Measurements from ENCODE around the gene GTF2F1. TPM values are rescaled to one million over a fixed set of nuclear protein-coding genes. Genes with fewer than 3 reads are reported as not detected.

GTF2F1 gene
- total RNA-seq, 3 donors from 2014 or later: 46.7 to 51.0 (median 48.5) TPM

DNA sequence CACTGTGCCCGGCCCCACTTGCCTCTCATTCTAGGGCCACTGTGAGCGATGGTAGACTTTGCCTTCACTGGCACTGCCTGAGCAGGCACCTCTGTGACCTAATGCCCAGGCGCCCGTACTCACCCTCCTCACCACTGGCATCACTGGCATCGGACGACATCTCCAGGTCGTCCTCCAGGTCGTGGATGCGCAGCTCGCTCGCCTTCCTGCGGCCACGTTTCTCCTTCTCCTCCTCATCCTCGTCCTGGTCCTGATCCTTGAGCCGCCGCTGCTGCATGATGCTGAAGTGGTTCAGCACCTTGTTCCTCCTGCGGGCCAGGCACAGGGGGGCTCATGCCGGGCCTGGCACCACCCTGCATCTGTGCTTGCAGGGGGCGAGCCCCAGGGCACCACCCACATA, 9.8 kb downstream of the GTF2F1 start:
- DNase-seq (ENCODE audit: low spot score in 2 of 2): no peak
- H3K27ac ChIP-seq: no peak overlapping the region
- TF ChIP-seq POLR2AphosphoS5 (IDR thresholded peaks at IDR 0.05) (no peak), POLR2A (IDR thresholded peaks at IDR 0.05) (no peak)
- TF ChIP-seq, protein P1, sequence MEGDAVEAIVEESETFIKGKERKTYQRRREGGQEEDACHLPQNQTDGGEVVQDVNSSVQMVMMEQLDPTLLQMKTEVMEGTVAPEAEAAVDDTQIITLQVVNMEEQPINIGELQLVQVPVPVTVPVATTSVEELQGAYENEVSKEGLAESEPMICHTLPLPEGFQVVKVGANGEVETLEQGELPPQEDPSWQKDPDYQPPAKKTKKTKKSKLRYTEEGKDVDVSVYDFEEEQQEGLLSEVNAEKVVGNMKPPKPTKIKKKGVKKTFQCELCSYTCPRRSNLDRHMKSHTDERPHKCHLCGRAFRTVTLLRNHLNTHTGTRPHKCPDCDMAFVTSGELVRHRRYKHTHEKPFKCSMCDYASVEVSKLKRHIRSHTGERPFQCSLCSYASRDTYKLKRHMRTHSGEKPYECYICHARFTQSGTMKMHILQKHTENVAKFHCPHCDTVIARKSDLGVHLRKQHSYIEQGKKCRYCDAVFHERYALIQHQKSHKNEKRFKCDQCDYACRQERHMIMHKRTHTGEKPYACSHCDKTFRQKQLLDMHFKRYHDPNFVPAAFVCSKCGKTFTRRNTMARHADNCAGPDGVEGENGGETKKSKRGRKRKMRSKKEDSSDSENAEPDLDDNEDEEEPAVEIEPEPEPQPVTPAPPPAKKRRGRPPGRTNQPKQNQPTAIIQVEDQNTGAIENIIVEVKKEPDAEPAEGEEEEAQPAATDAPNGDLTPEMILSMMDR (IDR thresholded peaks at IDR 0.05): no peak
- H3K4me1 ChIP-seq: no peaks in the 10 kb centered on the region
- intact Hi-C loops (cut with DNase I; ENCODE audit: low total_unique reads): no loop called here
- H3K27me3 ChIP-seq: no peaks in the 10 kb centered on the region
- peaks cover 20% of the 10 kb centered on the region for H3K36me3 ChIP-seq
- no peaks in the 10 kb centered on the region for H3K9me3 ChIP-seq
- no peak overlapping the region for H3K4me3 ChIP-seq

DNA sequence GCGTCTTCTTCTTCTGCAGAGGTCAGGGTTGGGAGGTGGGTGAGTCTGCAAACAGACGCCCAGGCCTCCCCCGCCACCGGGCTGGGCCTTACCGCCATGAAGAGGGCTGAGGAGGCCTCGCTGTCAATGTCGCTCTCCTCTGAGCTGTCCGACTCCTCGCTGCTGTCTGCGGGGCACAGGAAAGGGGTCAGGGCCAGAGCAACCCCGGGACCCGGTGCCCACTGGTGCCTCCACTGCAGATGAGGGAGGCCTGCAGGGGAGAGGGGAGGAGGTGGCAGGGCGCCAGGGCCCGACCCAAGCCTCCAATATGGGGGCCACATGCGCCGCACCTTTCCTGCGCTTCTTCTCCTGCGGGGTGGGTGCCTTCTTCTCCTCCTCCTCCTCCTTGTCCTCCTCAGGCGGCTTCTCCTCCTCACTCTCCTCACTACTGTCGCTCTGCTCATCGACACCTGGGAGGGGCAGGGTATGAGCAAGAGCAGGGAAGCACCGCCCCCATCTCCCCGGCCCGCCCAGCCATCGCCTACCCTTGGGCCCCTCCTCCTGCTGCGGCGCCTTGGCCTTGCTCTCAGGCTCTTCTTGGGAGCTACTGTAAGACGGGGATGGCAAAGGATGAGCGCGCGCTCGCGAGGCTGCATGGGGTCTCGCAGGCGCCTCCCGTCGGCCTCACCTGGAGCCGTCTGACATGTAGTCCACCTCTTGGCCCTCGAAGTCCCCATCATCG, 11.8 kb downstream of the GTF2F1 start:
- DNase-seq (ENCODE audit: low spot score in 2 of 2): no peak
- Histone ChIP-seq H3K27me3 (no peaks in the 10 kb centered on the region), H3K4me3 (no peak overlapping the region), H3K9me3 (no peaks in the 10 kb centered on the region), H3K27ac (no peak overlapping the region), H3K36me3 (peaks cover 20% of the 10 kb centered on the region), H3K4me1 (no peaks in the 10 kb centered on the region)
- TF ChIP-seq POLR2AphosphoS5 (IDR thresholded peaks at IDR 0.05) (no peak), POLR2A (IDR thresholded peaks at IDR 0.05) (no peak)
- TF ChIP-seq, protein P1 (IDR thresholded peaks at IDR 0.05): no peak
- intact Hi-C loops (cut with DNase I; ENCODE audit: low total_unique reads): no loop called here

DNA sequence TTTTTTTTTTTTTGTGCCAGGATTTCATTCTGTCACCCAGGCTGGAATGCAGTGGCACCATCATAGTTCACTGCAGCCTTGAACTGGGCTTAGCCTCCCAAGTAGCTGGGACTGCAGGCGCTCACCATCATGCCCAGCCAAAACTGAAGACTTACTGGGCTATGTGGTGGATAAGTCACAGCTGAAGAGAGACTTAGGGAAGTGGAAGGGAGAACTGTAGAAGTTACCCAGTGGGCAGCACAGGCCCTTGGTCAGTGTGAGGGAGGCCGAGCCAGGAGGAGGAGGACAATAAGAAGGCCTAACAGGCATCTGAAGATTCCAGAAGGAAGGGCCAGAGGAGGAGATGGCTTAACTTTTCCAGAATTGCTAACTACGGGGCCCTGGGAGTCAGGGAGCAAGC, 13.2 kb downstream of the GTF2F1 start:
- Histone ChIP-seq H3K4me1 (no peaks in the 10 kb centered on the region), H3K9me3 (no peaks in the 10 kb centered on the region), H3K36me3 (peaks cover 20% of the 10 kb centered on the region), H3K27ac (no peak overlapping the region), H3K4me3 (no peak overlapping the region), H3K27me3 (no peaks in the 10 kb centered on the region)
- intact Hi-C loops (cut with DNase I; ENCODE audit: low total_unique reads): loop anchor here (2.0 kb wide), 1 partner anchor 47 kb away; no protein-coding TSS in a partner anchor
- no peak for DNase-seq (ENCODE audit: low spot score in 2 of 2)
- TF ChIP-seq, protein P1 (IDR thresholded peaks at IDR 0.05): no peak
- no peak for TF ChIP-seq POLR2AphosphoS5 (IDR thresholded peaks at IDR 0.05)
- no peak for TF ChIP-seq POLR2A (IDR thresholded peaks at IDR 0.05)

DNA sequence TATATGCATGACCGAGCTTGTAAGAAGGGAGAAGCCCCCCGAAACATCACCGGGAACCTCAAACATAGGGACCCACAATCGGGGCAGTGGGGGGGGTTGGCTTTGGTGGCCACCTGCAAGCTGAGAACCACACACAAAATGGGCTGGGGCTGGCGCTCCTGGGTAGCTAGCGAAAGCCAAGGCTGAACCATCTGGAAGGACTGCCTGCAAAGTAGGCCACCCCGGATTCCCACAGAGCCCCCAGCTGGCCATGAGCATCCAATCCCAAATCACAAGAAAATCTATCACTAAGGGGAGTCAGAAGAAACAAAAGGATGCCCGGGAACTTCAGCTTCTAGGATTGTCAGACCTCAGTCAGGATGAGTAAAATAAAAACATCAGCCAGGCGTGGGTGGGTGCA, 14.5 kb downstream of the GTF2F1 start:
- H3K9me3 ChIP-seq: no peaks in the 10 kb centered on the region
- H3K27me3 ChIP-seq: no peaks in the 10 kb centered on the region
- H3K4me1 ChIP-seq: peaks cover 0 to 6% of the 10 kb centered on the region in 2 donors
- H3K36me3 ChIP-seq: peaks cover 20% of the 10 kb centered on the region
- no peak overlapping the region for H3K27ac ChIP-seq
- no peak overlapping the region for H3K4me3 ChIP-seq
- DNase-seq (ENCODE audit: low spot score in 2 of 2): no peak
- TF ChIP-seq POLR2AphosphoS5 (IDR thresholded peaks at IDR 0.05) (no peak), POLR2A (IDR thresholded peaks at IDR 0.05) (no peak)
- TF ChIP-seq, protein P1 (IDR thresholded peaks at IDR 0.05): no peak
- intact Hi-C loops (cut with DNase I; ENCODE audit: low total_unique reads): loop anchor here (2.0 kb wide), 1 partner anchor 48 kb away; no protein-coding TSS in a partner anchor

DNA sequence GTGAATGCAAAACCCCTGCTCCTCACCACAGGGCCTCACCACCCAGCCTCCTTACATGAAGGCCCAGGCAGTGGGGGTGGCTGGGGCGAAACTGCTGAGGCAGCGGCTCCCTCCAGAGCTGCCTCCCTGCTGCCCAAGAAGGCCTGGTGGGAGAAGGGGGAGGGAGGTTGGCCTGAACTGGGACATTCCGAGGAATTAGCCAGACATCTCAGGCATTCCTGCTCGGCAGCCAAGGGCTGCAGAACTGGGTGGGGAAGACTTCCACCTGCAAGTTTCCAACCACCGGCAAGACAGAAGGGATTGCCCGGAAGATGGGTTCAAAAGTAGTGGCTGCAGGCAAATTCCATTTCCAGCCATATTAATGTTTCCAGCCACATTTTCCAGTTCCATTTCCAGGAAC, 14.9 kb downstream of the GTF2F1 start:
- Histone ChIP-seq H3K4me1 (peaks cover 0 to 6% of the 10 kb centered on the region in 2 donors), H3K27me3 (no peaks in the 10 kb centered on the region), H3K9me3 (no peaks in the 10 kb centered on the region), H3K36me3 (peaks cover 20% of the 10 kb centered on the region), H3K4me3 (no peak overlapping the region), H3K27ac (no peak overlapping the region)
- peak in 1 of 2 donors; percentile 58 for DNase-seq (ENCODE audit: low spot score in 2 of 2)
- intact Hi-C loops (cut with DNase I; ENCODE audit: low total_unique reads): loop anchor here (2.0 kb wide), 1 partner anchor 49 kb away; no protein-coding TSS in a partner anchor
- TF ChIP-seq POLR2A (IDR thresholded peaks at IDR 0.05): no peak
- TF ChIP-seq POLR2AphosphoS5 (IDR thresholded peaks at IDR 0.05): no peak
- TF ChIP-seq, protein P1 (IDR thresholded peaks at IDR 0.05): no peak

All from breast epithelium (tissue), 4 donors.